T47D (cell line): ENCODE results near the gene KRT78.
A peak's percentile ranks its signal among the peaks of the same experiment; 100 is the strongest.

Source experiments
- DNase-seq, 2 experiments: peaks; one replicate each; pipeline versions ENCODE4 v3.0.0 to v3.0.0-alpha.2; 2011 to 2012; ENCODE audit warnings: low read depth in 1 of 2, low spot score in 1 of 2
- JUND ChIP-seq: IDR thresholded peaks from 2 replicates; pipeline ENCODE4 v1.6.1; 2012; ENCODE audit warnings: low read depth
- in situ Hi-C: cut with HindIII; loops from 2 replicates; pipeline ENCODE4 v1.10.0; 2016; ENCODE audit warnings: low sequenced_read_pairs, low pct_unique_long_range_greater_than_20kb

KRT78 gene

DNA sequence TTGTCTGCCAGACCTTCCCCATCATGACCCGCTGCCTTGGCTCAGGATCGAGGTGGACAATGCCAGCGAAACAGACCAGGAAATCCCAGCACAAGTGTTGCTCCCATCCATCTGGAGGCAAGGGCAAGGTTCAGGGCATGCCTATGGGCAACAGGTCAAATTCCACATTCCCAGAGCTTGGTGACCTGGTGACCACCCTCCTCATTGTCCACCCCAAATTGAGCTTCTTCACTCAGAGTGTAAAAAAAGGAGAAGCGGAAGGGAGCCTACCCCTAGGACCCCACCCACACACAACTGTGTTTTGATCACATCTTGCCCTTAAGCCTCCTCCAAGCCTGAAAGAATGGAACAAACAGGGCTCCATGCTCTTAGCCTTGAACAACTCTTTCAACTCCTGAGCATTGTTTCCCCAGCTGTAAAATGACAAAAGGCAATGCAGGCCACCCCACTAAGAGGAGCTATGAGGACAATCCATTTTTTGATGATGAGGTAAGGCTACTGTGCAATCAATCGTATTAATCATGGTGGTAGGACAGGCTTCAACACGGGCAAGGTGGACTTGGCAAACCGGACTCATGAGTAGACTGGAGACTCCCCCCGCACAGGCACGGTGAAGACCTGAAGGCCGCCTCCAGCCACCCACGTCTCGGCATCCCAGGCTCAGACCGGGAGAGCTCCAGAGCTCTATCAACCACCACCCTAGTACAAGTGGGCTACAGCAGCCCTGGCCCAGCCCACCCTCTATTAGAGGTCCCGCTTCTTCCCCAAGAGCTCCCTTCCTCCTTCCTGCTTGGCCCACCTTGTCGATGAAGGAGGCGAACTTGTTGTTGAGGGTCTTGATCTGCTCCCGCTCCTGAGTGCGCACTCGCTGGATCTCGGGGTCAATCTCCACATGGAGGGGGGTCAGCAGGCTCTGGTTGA, 15.5 kb downstream of the KRT78 start:
- in situ Hi-C loops: no loop called here
- TF ChIP-seq JUND: no peak
- DNase-seq: no peak

DNA sequence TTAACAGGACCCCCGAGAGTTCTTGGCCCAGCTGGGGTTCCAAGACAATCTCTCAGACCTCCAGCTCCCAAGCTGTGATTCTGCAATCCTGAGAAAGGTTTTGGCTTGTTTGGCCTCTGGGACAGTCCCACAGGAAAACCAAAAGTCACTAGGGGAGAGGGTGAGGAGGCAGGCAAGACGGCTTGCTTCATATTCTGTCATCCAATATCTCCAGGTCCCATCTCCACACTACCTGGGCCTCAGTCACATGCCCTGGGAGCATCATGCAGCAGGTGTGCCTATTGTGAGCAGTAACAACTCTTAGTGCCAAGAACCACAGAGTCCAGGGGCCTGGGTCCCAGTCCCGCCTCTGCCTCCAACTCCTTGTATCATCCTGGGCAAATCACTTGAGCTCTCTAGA, 16.3 kb downstream of the KRT78 start:
- in situ Hi-C loops: no loop called here
- TF ChIP-seq JUND: no peak
- DNase-seq: no peak

DNA sequence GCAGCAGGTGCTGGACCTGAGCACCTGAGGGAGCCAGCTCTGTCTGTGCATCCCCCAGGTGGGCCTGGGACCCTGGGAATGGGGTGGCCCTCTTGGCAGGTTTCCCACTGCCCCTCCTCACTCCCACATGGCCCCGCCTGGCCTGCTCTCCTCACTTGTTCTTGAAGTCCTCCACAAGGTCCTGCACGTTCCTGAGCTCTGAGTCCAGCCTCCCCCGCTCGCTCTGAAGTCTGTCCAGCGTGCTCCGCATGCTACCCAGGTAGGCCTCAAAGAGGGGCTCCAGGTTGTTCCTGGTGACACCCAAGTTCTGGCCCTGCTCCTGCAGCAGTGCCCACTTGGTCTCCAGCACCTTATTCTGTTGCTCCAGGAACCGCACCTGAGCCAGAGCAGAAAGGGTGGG, 17.5 kb downstream of the KRT78 start:
- in situ Hi-C loops: no loop called here
- TF ChIP-seq JUND: no peak
- no peak for DNase-seq

DNA sequence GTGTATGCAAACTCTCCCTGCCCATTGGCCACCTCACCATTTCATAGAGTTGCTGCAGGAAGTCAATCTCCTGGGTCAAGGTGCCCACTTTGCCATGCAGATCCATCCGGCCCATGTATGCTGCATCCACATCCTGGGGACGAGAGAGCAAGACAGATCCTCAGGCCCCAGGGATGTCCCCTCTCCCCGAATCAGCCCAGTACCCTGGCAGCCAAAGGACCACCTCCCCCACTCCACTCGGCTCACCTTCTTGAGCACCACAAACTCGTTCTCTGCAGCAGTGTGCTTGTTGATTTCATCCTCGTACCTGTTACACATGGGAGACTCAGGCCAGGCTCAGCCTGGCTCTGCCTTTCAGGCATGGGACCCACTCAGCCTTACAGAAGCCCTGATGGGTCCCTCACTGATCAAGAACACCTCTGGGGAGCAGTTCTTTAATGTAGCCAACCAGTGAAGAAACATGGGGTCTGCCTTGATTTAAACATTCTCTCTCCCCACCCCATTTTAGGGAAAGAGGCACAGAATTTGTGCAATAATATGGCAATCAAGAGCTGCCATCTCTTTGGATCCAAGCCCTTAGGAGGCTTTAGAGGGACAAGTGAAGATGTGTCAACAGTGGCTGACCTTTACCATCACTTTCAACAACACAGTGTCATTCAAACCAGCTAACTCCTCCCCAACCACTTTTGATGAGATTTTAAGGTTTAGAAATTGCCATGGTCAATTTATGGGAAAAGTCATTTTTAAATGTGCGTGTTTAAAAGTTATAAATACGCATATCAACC, 18.6 kb downstream of the KRT78 start:
- DNase-seq: no peak
- no peak for TF ChIP-seq JUND
- in situ Hi-C loops: no loop called here

DNA sequence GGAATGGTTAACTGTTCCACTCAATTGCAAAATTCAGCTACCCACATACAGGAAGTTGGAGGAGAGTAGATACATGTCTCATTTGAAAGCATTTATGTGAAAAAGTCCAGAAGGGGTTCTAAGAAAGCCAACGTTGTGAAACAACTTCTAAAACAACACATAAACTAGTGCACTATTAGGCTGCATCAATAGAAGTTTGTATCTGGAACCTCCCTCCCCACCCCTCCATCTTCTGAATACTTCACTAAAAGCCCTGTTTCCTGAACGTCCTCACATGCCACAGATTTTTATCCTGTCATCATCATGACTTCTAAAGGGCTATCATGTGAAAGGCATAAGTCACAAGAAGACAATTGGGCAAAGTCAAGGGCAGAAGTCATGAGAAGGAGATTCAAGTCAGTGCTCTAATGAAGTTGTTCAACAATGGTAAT, 20.2 kb downstream of the KRT78 start:
- in situ Hi-C loops: no loop called here
- no peak for TF ChIP-seq JUND

DNA sequence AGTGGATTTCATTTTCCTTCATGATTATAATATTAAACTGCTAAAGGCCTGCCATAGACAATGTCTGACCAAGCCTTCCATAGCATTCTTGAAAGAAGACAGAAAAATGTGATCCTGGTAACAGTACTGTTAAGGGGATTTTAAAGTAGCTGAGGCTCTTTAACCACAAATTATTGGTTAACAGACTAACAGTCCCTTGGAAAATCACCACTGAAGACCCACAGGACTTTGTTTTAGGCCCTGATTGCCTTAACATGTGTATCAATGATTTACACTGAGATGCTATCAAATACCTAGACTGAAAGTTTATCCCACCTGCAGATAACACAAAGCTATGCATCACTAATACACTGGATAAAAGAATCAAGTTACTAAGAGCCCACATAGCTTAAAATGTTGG, 20.6 kb downstream of the KRT78 start:
- in situ Hi-C loops: no loop called here
- no peak for DNase-seq
- TF ChIP-seq JUND: no peak

More for the DNA sequence above, 20.2 kb downstream of the KRT78 start:
- DNase-seq: no peak

DNA sequence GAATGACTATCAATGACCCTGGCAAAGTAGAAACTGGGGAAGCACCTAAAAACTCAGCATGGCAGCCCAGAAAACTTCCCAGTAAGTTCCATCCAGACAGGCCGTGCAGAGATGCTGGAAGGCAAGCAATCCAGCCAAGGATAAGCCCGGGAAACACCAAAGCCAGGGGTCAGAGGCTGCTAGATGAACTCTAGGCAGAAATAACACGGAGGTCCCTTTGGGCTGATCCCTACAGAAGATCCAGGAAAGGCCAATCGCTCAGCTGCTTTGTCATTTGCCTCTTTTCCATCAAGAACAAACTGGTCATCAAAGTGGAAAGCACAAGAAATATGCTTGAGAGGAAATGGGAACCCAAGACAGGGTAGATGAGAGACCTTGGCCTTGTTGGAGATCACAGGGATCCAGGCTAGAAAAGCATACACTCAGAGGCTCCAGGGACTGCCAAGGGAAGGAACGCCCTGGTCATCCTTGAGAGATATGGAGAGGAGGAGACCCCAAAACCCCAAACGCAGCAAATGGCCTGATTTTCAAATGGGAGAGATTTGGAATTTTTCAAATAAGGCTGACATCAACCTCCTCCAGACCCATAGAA, 21.2 kb downstream of the KRT78 start:
- in situ Hi-C loops: no loop called here
- TF ChIP-seq JUND: no peak
- DNase-seq: no peak

DNA sequence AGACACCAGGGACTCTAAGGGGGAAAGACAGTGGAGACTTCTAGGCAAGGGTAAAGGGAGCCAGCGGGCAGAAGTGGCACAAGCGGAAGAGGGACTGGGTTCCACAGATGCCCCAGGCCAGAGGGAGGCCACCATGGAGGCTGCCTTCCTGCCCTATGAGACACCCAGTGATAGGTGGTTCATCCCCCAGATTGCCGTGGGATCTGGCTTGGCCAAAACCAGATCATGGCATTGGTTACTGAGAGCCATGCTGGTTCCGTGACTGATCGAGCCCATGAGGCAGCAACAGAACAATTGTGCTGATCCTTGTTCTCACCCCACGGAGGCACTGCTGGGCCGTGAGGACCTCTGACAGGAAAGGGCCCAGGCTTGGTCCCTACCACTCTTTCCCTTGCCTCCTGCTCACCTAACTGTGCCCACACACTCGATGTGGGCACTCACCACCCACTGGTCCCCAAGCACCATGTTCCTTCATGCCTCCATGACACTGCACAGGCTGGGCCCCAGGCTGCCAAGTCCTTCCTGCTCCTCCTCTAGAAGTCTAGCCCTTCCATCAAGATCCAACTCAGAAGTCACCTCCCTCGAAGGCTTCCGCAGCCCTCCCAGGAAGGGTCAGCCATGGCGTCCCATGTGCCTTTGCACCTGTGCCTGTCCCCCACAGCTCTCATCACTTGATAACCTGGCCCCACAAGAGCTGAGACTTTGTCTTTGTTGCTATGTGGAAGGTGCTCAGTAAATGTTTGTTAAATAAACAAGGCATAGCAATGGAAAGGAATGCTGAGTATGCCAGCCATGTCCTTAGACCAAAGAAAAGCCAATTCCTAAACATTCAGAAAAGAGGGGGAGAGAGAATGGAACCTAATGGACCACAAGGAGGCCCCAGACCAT, 21.9 kb downstream of the KRT78 start:
- TF ChIP-seq JUND: no peak
- in situ Hi-C loops: no loop called here
- peak; percentile 56 to 70 for DNase-seq

DNA sequence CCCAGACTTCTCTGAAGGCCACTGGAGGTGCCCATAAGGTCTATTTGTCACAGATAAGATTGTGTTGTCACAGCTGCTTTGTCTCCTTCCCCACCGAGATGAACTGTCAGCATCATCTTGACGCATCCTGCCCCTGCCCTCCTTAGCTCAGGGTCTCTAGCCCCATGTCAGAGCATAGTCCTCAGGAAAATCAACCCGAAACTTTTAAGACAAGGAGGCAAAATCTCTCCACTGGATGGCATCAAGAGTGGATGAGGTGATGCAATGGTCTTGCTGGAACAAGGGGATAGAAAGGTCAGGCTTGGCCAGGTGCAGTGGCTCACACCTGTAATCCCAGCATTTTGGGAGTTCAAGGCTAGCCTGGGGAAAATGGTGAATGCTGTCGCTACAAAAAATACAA, 22.8 kb downstream of the KRT78 start:
- no peak for TF ChIP-seq JUND
- no peak for DNase-seq
- in situ Hi-C loops: no loop called here

DNA sequence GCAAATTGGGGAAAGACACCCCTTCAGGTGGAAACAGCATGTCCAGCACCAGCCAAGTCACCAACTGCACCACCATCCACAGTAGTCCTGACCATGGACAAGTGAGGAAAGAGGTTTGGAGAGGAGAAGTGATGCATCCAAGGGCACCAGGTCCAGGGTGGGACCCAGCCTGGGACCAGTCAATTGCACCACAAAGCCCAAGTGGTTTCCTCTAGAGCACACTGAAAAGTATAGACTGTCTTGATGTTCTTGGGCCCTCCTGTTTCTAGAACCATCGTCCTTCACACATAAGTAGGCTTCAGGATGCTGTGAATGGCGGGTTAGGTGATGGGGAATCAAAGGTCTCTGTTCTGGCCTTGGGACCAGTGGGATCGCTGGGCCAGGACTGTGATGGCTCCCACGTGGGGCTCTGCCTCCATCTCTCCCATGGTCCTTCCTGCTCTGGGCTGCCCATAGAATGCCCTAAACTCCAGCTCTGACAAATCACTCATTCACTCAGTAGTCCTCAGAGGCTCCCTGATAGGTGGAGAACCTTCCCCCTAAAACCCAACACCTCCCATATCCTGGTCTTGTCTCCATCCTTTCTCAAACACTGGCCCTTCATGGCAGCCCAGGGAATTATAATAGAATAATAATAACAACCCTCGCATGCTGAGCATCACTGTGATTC, 23.9 kb downstream of the KRT78 start:
- no peak for TF ChIP-seq JUND
- no peak for DNase-seq
- in situ Hi-C loops: no loop called here

DNA sequence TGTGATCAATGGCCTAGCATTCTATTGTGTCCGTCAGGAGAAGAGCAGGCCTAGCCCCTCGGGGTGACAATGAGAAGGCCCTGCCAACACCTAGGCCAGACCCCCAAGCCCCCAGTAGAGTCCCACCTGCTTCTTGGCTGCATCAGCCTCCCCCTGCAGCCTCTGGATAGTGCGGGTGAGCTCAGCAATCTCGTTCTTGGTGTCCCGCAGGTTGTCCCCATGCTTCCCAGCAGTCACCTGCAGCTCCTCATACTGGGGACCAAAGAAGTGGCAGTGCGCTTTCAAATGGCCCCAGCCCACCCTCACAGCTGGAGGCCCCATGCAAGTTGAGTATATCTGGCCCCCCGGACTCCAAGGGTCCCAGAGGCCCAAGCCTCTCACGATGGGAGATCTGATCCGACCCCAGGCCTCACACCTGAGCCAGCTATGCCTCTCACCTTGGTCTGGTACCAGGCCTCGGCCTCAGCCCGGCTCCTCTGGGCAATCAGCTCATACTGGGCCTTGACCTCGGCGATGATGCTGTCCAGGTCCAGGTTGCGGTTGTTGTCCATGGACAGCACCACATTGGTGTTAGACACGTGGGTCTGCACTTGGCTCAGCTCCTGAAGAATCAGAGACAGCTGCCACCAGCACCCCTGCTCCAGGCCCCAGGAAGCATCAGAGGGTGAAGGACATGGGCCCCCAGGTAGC, 24.9 kb downstream of the KRT78 start:
- TF ChIP-seq JUND: no peak
- no peak for DNase-seq
- in situ Hi-C loops: no loop called here
